K562 (cell line): Measurements from ENCODE around the gene TEX54. TPM values are rescaled to one million over a fixed set of nuclear protein-coding genes. Genes with fewer than 3 reads are reported as not detected.

Experiments
- CBX1 ChIP-seq: sonication (generic); IDR thresholded peaks from 2 replicates; pipeline ENCODE4 v1.6.1; 2016; ENCODE audit warnings: antibody characterized with exemption, low read depth, mild to moderate bottlenecking
- DDX20 ChIP-seq: fragments of 450-650 bp; IDR thresholded peaks from 2 replicates; pipeline ENCODE4 v1.6.1; 2016; ENCODE audit warnings: missing genetic modification characterization, low read depth, mild to moderate bottlenecking, missing compliant biosample characterization, moderate library complexity
- ELK3 ChIP-seq: fragments of 450-650 bp; formaldehyde crosslinking; IDR thresholded peaks from 2 replicates; pipeline ENCODE4 v1.4.0; 2020; ENCODE audit warnings: mild to moderate bottlenecking
- HEY1 ChIP-seq: fragments of 250-450 bp; sonication (Bioruptor Pico); IDR thresholded peaks from 2 replicates; pipeline ENCODE4 v1.5.0; 2020; ENCODE audit warnings: mild to moderate bottlenecking, moderate library complexity, borderline replicate concordance
- ILF3 ChIP-seq: fragments of 450-650 bp; IDR thresholded peaks from 2 replicates; pipeline ENCODE4 v1.6.1; 2018; ENCODE audit warnings: antibody characterized with exemption, mild to moderate bottlenecking, moderate library complexity, borderline replicate concordance
- MEF2A ChIP-seq: IDR thresholded peaks from 2 replicates; pipeline ENCODE4 v1.6.1; 2011; ENCODE audit warnings: low read depth, mild to moderate bottlenecking, low read length, moderate library complexity; ENCODE audit not compliant: control insufficient read depth
- RAD21 ChIP-seq, 2 experiments: fragments of 250-450 bp in 1 of 2; fragments of 450-650 bp in 1 of 2; sonication (Bioruptor Pico) in 1 of 2; formaldehyde crosslinking in 1 of 2; IDR thresholded peaks in 1 of 2; conservative IDR thresholded peaks in 1 of 2; 2 replicates each; pipeline versions ENCODE4 v1.4.0 to v1.8.0; 2020 to 2022; ENCODE audit warnings: mild to moderate bottlenecking in 2 of 2, moderate library complexity in 1 of 2
- RBM34 ChIP-seq: fragments of 200-400 bp; formaldehyde crosslinking; IDR thresholded peaks from 2 replicates; pipeline ENCODE4 v1.6.1; 2018; ENCODE audit warnings: low read length, borderline replicate concordance; ENCODE audit not compliant: insufficient read depth
- REST ChIP-seq, 2 experiments: fragments of 450-650 bp; formaldehyde crosslinking in 1 of 2; IDR thresholded peaks; 2 replicates each; pipeline versions ENCODE4 v1.4.0 to v1.6.1; 2014 to 2020; ENCODE audit warnings: mild to moderate bottlenecking in 2 of 2, borderline replicate concordance in 1 of 2, low read depth in 1 of 2
- SPI1 ChIP-seq: IDR thresholded peaks from 2 replicates; pipeline ENCODE4 v1.6.1; 2011; ENCODE audit warnings: low read depth, low read length, control low read depth, borderline replicate concordance
- SUPT5H ChIP-seq: fragments of 450-650 bp; IDR thresholded peaks from 2 replicates; pipeline ENCODE4 v1.6.1; 2016
- THRB ChIP-seq: fragments of 450-650 bp; formaldehyde crosslinking; conservative IDR thresholded peaks from 2 replicates; pipeline ENCODE4 v1.4.0; 2022; ENCODE audit warnings: mild to moderate bottlenecking, missing genetic modification characterization
- ZFP1 ChIP-seq: fragments of 450-650 bp; formaldehyde crosslinking; IDR thresholded peaks from 2 replicates; pipeline ENCODE4 v1.4.0; 2020; ENCODE audit warnings: mild to moderate bottlenecking, mixed read lengths
- ZNF431 ChIP-seq: sonication (generic); formaldehyde crosslinking; IDR thresholded peaks from 2 replicates; pipeline ENCODE4 v1.8.0; 2022; ENCODE audit warnings: mild to moderate bottlenecking, missing genetic modification reagents
- ZNF561 ChIP-seq: fragments of 450-650 bp; formaldehyde crosslinking; conservative IDR thresholded peaks from 2 replicates; pipeline ENCODE4 v1.4.0; 2020; ENCODE audit warnings: mild to moderate bottlenecking, moderate library complexity
- ZNF584 ChIP-seq: fragments of 200-800 bp; sonication (Bioruptor generic); IDR thresholded peaks from 2 replicates; pipeline ENCODE4 v1.6.1; 2016; ENCODE audit warnings: low read depth, mild to moderate bottlenecking, missing genetic modification characterization, missing compliant biosample characterization
- polyA plus RNA-seq, 8 experiments: library from polyadenylated mRNA; depleted of rRNA in 4 of 8; stranded (reverse) in 5 of 8; unstranded in 3 of 8; fragments of >200 nt; fragmentation: Nextera tagmentation in 2 of 8; fragmentation: Illumina TruSeq in 1 of 8; extraction: Ambion mirVana in 2 of 8; extraction: Trizol in 1 of 8; gene quantifications; 2 replicates each; pipeline versions ENCODE4 v1.2.1 to v1.2.3, GENCODE V29; 2011 to 2014; ENCODE audit warnings: inconsistent platforms in 1 of 8, missing spikeins in 1 of 8
- total RNA-seq, 7 experiments: library from RNA; depleted of rRNA in 6 of 7; stranded (reverse); fragments of >200 nt in 6 of 7; fragmentation: Illumina TruSeq in 2 of 7; extraction: Trizol in 2 of 7; gene quantifications; 2 replicates each; pipeline versions ENCODE4 v1.2.1 to v1.2.3, GENCODE V29; 2011 to 2021; ENCODE audit warnings: low replicate concordance in 1 of 7

The TEX54 gene
- total and polyA plus RNA-seq, 9 of the 15 experiments (the other 6 are each of a cell fraction or from before 2014, with no cell fraction given), result not detected

GRCh38 chr11:62850911-62851806 lies 18.5 kb upstream of the TEX54 start (continued):
- TF ChIP-seq REST (IDR thresholded peaks at IDR 0.05; ENCODE audit: borderline replicate concordance) (no peak), REST (CRISPR knock-in tag; IDR thresholded peaks at IDR 0.05; ENCODE audit: low read depth) (no peak), ELK3 (no peak), DDX20 (tag) (no peak), SPI1 (no peak), ILF3 (peak; percentile 62), THRB (CRISPR knock-in tag) (peak; percentile 53; the same call in 1 of the 2 replicates), RAD21 (CRISPR knock-in tag; conservative IDR thresholded peaks at IDR 0.05 in 1 of 2, IDR thresholded peaks at IDR 0.05 in 1 of 2) (no peak), MEF2A (peak; percentile 19; the same call in 1 of the 2 replicates), ZNF431 (CRISPR knock-in tag) (peak; percentile 60; the same call in 1 of the 2 replicates), ZFP1 (CRISPR knock-in tag) (no peak), RBM34 (no peak), CBX1 (peak; percentile 80; the same call in 1 of the 2 replicates), ZNF584 (CRISPR knock-in tag) (no peak), ZNF561 (no peak), HEY1 (CRISPR knock-in tag) (no peak), SUPT5H (peak; percentile 96)
